ENCODE measurements around the gene RPP38.

Gene RPP38

DNA sequence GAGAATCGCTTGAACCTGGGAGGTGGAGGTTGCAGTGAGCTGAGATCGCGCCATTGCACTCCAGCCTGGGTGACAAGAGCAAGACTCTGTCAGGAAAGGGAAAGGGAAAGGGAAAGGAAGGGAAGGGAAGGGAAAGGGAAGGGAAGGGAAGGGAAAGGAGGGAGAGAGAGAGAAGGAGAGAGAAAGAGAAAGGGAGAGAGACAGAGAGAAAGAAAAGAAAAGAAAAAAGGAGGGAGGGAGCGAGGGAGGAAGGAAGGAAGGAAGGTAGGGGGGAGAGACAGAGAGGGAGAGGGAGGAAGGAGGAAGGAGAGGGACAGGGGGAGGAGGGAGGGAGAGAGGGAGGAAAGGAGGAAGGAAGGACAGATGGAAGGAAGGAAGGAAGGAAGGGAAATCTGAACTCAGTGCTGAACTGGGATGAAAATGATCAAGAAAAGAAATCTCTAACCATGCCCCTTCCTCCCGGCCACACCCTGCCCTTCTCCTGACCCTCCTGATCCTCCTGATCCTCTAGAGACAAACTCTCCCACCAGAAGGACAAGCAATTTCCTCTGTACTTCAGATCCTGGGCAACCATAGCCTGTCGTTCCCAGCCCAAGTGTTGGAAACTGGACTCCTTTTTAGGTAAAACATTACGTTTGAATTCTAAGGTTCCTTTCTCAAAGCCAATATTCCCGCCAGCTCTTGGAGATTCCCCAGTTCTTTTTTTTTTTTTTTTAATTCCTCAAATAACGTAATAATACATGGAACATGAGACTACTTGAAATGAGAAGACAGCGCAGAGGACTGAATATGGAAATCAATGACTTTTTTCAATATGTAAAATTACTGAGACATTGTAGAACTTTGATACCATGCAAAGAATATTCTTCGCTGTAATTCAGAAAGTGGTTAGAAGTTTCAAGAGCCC is 39.2 kb downstream of the RPP38 start:
- no peak for DNase-seq (ENCODE audit: low read depth)
- no peak overlapping the region for H3K4me3 ChIP-seq (ENCODE audit: low read depth, low read length)
- TF ChIP-seq, protein P1, sequence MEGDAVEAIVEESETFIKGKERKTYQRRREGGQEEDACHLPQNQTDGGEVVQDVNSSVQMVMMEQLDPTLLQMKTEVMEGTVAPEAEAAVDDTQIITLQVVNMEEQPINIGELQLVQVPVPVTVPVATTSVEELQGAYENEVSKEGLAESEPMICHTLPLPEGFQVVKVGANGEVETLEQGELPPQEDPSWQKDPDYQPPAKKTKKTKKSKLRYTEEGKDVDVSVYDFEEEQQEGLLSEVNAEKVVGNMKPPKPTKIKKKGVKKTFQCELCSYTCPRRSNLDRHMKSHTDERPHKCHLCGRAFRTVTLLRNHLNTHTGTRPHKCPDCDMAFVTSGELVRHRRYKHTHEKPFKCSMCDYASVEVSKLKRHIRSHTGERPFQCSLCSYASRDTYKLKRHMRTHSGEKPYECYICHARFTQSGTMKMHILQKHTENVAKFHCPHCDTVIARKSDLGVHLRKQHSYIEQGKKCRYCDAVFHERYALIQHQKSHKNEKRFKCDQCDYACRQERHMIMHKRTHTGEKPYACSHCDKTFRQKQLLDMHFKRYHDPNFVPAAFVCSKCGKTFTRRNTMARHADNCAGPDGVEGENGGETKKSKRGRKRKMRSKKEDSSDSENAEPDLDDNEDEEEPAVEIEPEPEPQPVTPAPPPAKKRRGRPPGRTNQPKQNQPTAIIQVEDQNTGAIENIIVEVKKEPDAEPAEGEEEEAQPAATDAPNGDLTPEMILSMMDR (IDR thresholded peaks at IDR 0.05; ENCODE audit: control insufficient read depth, extremely low read depth, insufficient read depth): no peak

DNA sequence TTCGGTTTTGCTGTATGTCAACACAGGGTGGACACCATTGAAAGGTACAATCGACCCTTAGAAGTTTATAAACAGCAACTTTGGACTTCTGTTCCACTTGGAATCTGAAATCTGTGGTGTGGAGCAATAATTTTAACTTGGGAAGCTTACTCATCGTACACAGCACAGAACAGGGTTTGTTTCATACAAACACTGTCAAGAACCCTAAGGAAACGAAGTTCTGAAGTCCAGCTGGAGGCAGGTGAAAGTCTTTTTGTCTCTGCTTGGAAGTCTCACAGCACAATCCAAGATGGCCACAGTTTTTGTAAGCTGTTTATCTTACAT is 39.8 kb downstream of the RPP38 start:
- TF ChIP-seq, protein P1 (IDR thresholded peaks at IDR 0.05; ENCODE audit: control insufficient read depth, extremely low read depth, insufficient read depth): no peak
- H3K4me3 ChIP-seq (ENCODE audit: low read depth, low read length): no peak overlapping the region
- no peak for DNase-seq (ENCODE audit: low read depth)

DNA sequence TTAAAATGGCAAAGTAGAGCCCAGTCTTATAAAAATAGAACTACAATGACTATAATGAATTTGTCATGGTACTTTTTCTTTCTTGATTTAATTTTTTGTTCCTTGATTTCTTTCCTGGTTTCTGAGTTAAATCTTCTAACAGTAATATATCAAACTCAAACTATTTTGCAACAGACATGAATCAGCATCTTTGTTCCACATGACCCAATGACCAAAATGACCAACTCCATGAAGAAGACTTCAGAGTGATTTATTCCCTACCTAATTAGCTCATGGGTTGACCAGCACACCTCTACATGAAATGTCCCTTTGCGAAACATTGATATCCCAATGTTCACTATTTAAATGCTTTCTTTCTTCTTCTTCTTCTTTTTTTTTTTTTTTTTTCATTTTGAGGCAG is 40.5 kb downstream of the RPP38 start:
- DNase-seq (ENCODE audit: low read depth): no peak
- TF ChIP-seq, protein P1 (IDR thresholded peaks at IDR 0.05; ENCODE audit: control insufficient read depth, extremely low read depth, insufficient read depth): no peak
- no peak overlapping the region for H3K4me3 ChIP-seq (ENCODE audit: low read depth, low read length)

DNA sequence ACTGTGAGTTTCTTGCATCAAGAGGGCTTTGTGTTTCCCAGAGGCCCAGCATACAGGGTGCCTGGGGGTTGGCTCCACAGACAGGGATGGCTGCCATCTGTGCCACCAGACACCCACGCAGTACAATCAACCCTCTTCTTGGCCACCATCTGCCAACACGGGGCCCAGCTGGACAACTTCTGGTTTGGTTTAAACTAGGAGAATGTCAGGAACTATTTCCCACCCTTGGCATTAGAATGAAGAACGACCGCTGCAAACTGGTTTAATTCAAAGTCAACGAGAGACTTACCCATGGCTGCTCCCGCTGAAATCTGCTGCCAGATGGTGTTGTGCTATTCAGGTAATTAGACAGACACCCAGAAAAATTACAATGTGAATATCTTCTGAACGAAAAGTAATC is 43.5 kb downstream of the RPP38 start:
- TF ChIP-seq, protein P1 (IDR thresholded peaks at IDR 0.05; ENCODE audit: control insufficient read depth, extremely low read depth, insufficient read depth): no peak

DNA sequence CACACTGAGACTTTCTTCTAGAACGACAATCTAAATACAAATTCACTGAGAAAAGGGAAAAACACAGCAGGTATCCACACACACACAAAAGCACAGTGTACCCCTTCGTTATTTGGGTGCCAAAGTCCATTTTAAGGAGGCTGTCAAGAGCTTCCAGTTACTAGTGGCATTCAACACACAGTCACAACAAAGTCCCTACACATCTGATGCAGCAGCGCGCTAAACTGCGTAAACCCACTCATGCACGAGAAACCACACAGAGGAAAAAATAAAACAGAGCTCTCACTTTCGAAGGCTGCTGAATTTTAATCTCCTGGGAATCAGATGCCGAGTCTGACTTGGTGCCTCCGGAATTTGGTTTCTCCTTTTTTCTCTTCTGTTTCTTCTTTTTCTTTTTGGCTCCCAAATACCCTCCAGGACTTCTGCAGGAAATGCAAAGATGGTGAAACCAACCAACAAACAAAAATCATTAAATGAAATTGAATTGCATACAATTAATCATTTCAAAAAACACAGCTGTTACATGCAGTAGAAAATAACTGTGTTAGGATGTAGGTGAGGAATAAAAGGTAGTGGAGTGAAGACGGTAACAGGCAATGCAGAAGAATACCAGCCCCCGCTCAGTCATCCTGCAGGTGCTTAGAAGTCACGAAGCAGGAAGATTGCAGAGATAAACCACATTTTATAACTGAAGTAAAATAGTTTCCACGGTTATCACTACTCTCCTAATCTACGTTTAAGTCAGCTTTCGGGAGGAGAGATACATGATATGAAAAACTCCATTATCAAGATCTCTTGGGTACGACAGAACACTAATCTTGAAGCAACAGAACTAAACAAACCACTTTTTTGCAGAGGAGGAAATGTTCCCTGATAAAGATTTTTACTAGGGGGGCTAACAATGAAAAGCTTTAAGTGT is 44.2 kb downstream of the RPP38 start:
- TF ChIP-seq, protein P1 (IDR thresholded peaks at IDR 0.05; ENCODE audit: control insufficient read depth, extremely low read depth, insufficient read depth): no peak
- no peak overlapping the region for H3K4me3 ChIP-seq (ENCODE audit: low read depth, low read length)
- DNase-seq (ENCODE audit: low read depth): no peak

More for the DNA sequence above, 43.5 kb downstream of the RPP38 start:
- no peak overlapping the region for H3K4me3 ChIP-seq (ENCODE audit: low read depth, low read length)
- DNase-seq (ENCODE audit: low read depth): no peak

DNA sequence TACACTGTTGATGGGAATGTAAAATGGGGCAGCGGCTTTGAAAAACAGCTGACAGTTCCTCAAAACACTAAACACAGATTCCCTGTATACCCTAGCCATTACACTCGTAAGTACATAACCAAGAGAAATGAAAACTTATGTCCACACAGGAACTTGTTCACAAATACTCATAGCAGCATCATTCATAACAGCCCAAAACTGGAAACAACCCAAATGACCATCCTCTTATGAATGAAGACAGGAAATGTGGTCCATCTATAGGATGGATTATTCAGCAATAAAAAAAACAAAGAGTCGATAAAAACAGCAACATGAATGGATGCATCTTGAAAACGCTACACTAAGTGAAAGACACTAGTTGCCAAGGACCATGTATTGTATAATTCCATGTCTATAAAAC is 47.6 kb downstream of the RPP38 start:
- TF ChIP-seq, protein P1 (IDR thresholded peaks at IDR 0.05; ENCODE audit: control insufficient read depth, extremely low read depth, insufficient read depth): no peak
- no peak overlapping the region for H3K4me3 ChIP-seq (ENCODE audit: low read depth, low read length)
- DNase-seq (ENCODE audit: low read depth): no peak
